Measurements from ENCODE around the gene LARGE1. TPM values are rescaled to one million over a fixed set of nuclear protein-coding genes. Genes with fewer than 3 reads are reported as not detected.
A peak's percentile ranks its signal among the peaks of the same experiment; 100 is the strongest.

The LARGE1 gene
- total RNA-seq, 1 donor from 2014 or later, result 81.6 TPM

DNA sequence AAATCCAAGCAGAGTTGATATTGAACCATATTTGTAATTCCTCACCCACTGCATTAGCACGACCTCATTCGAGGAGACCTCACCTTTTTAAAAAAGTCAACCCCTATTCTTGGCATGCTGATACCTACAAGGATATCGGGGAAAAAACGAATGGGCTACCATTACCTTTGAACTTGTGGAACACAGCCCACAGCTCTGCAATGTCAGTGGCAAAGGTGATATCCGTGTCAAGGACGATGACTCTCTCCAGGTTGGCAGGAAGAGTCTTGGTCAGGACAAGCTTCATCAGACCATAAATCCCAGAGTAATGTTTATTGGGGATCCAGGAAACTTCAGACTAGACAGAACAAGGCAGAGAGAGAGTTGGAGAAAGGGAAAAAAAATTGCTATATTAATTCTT is 355.6 kb downstream of the LARGE1 start:
- DNase-seq (ENCODE audit: low spot score), result no peak

DNA sequence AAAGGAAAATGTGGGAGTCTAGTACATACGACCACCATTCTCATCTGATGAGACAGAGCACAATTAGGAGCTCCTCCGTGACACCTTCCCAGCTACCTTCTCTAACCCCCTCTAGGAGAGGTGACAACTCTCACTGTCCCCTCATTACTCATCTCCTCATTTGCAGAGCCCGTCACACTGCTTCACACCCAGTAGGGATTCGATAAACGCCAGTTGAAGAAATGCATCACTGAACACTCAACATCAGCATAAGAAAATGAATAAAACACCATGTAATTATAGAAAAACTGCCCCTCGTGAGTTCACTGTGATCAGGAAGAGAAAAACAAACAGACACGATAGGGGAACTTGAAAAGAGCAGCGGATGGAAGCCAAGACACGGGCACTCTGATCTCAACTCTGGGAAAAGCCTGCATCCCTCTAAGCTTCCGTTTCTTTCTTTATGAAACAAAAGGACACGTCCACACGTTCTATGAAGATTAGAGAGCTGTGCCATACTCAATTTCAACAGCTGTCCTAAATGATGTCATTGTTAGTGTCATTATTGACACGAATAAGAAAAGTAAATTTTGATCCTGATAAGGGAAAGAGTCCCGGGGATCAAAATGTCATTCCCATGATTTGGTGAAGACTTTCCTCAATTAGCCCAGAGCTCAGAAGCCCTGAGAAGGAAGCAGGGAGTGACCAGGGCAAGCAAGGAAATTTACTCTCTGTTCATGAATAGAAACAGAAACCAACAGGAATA is 356.9 kb downstream of the LARGE1 start:
- no peak for DNase-seq (ENCODE audit: low spot score)

DNA sequence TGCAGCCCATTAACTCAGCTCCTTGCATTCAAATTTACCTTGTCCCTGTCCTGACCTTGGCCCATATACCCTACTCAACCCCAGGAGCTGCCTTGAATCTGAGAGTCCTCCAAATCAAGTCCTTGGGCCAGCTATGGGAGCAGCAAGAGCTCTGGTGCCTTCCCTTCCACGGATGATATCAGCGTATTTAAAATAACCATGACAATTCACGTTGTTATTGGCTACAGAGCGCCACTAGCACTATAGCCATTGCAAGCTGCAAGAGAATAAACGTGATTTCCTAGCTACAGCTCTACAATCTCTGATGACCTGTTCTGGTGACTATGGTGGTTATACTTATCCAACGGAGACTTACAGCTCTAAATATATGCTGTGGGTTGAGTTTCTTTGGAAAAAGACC is 357.8 kb downstream of the LARGE1 start:
- DNase-seq (ENCODE audit: low spot score), result no peak

DNA sequence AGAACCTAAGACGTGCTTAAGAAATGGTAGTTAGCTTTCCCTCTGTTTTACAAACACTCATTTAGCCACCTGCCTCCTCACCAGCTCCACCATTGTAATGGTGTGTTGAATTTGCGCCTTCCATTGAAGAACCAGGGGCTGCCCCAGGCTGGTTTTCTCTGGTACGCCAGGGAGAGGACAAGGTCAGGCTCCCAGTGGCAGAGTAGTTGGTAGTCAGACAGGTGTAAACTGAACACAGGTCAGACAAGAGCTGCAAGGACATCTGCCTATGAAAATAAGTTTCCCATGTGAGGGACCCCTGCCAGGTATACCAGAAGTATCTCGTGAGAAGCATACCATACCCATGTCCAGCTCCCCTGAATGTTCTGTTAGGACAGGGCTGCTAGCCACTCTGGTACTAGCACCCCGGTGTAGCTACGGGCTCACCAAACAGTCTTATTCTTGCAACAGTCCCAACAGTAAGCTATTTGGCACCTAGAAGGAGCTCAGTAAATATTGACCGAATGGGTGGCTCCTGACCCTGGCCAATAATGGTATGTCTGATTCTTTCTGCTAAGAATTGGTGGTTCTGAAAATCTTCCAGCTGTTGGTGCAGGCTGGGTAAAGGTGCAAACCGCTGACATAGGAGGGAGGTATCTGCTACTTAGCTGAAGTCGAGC is 359.0 kb downstream of the LARGE1 start:
- no peak for DNase-seq (ENCODE audit: low spot score)

DNA sequence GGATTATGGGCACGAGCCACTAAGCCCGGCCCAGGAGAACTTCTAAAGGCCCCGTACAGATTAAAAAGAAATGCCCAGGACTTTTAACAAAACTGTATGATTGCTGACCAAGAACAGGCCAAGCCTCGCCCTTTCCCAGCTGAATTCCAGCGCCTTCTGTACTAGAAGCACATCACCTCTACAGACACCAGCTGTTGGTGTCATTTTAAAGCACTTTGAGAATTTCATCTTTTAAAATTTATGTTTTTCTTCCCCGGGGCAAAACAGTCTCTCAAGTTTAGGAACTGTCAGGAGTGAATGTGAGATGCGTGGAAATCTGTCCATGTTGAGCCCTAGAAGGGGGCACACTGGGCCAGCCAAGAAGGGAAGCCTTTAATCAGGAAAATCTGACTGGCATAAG is 362.4 kb downstream of the LARGE1 start:
- DNase-seq (ENCODE audit: low spot score), result no peak

DNA sequence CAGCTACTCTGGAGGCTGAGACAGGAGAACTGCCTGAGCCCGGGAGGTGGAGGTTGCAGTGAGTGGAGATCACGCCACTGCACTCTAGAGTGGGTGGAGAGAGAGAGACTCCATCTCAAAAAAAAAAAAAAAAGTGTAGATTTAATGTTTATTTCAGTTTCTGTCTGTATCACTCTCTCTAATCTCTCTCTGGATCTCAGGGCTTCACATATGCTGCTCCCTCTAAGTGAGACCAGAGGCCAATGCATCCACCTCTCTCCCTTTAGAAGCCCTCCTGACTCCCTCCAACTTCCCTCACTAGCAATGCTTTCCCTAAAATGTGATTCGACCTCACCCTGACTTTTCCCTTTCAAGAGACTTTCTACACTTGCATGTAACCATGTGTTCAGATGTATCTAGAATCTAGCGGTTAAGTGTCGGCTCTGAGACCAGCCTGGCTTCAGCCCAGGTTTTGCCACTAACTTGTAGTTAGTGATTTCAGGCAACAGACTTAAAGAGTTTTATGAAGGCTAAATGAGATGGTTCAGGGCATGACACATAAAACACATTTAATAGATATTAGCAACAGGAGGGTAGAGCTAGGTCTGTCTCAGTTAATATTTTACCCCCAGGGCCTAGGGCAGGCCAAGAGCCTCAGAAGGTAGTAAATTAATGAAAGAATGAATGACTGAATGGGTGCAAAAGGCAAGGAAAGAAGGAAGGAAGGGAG is 364.3 kb downstream of the LARGE1 start:
- no peak for DNase-seq (ENCODE audit: low spot score)

DNA sequence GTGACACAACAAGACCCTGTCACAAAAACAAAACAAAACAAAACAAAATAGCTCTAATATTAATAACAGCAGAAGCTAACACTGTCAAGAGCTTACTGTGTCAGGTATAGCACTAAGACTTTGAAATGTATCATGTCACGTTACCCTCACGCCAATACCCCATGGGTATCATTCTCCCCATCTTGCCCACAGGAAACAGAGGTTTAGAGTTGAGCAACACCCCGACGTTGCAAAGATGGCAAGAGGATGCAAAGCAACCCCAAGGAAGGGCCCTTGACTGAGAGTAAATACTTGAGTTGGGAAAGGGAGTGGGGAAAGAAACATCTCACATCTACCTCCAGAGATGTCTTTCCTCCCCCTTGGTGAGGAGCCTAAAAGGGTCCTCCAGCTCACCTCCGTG is 366.8 kb downstream of the LARGE1 start:
- no peak for DNase-seq (ENCODE audit: low spot score)

DNA sequence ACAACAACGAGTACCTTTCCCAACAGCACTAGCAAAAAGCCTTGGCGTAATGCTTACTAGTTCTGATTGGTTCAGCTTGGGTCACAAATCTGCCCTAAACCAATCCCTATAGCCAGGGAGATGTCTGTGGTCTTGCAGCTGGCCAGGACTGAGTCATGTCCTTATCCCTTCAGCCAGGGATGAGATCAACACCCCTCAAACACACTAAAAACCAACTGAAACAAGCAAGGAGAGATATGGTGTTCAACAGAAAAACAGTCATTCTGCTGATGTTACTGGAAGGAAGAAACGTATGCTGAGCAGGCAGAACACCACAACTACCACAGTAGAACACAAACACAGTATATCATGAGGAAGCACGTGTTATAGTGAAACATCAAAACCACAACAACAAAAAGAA is 375.6 kb downstream of the LARGE1 start:
- DNase-seq (ENCODE audit: low spot score), result no peak

DNA sequence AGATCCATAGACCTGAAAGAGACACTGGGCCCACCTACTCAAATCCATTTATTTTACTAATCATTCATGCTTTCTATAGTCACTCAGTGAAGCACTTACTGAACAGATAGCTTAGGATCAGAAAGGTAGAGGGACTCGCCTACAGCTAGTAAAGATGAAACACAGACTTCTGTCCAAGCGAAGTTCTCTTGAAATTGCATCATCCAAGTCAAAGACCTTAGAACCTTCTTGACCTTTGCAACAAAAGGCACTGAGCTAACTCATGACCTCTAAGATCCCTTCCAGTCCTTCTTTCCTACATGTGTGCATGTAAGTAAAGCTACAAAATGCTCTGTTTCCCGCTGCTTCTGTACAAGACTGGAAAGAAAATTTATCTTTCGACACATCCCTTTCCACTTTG is 377.6 kb downstream of the LARGE1 start:
- DNase-seq (ENCODE audit: low spot score), result no peak

DNA sequence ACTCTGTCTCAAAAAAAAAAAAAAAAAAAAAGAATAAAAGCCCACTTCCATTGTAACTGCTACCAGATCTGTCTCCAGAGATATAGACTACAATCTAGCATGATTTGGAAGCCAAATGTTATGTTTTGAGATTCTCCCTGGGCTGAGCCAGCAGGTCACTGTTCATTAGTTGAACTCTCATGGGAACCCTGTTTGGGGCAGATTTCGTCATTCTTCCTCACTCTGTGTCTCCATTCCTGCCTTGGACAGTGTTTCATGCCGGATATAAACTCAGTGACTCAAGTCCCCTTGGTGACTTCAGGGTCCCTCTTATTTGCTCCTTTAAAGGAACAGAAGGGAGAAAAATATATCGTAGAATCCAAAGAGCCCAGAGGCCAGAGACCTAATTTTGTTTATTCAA is 378.1 kb downstream of the LARGE1 start:
- no peak for DNase-seq (ENCODE audit: low spot score)

DNA sequence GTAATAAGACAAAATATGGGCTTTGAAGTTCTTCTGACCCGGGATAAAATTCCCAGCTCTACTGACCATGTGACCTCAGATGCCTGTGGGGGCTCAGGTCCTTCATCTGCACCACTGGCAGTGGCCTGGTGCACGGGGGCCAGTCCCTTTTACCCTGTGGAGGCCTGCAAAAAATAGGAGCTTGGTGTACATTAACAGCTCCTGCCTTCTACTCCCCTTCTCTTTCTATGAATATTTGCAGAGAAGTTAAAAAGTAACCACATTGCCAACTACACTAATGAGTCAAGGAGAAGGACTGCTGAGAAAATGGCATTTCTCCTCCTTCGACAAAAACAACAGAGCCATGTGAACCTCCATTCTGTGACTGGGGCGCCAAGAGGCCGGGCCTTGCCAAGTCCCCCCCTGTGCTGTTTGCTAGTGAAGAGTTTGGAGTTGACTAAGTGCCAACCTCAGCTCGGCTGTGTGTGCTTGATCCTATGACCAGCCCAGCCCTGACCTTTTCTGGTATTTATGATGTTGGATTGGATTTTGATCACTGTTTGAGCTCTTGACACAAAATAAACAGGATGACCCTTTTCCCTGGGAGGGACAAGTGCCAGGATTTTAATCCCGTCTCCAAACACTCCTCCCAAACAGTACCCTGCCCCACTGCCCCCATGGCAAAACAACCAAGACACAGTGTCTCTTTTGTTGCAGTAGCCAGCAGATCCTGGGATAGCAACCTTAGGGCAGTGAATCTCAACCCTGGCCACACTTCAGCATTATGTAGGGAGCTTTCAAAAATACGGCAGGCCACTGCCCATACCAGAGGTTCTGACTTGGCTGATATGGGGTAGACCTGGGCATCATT is 380.1 kb downstream of the LARGE1 start:
- peak; percentile 82 for DNase-seq (ENCODE audit: low spot score)

DNA sequence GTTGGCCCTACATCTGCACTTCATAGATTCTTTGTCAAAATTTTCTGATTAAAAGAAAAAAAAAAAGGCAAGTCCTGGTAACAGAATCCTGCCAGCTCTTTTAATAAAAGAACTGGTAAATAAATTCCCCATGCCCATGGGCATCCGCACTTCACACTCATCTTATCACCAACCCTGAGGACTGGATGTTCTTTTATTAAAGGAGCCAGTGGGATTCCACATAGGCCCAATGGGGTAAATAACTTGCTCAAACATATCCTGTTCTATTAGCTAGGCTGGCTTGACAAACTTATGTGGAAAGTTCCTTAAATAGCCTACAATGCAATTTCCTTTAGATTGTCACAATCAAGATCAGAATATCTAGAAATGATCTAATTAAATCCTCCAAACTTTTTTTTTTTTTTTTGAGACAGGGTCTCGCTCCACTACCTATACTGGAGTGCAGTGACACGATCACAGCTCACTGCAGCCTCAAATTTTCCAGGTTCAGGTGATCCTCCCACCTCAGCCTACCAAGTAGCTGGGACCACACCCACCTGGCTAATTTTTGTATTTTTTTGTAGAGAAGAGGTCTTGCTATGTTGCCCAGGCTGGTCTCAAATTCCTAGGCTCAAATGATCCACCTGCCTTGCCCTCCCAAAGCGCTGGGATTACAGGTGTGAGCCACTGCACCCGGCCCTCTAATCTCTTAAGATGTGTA is 380.9 kb downstream of the LARGE1 start:
- DNase-seq (ENCODE audit: low spot score), result no peak

DNA sequence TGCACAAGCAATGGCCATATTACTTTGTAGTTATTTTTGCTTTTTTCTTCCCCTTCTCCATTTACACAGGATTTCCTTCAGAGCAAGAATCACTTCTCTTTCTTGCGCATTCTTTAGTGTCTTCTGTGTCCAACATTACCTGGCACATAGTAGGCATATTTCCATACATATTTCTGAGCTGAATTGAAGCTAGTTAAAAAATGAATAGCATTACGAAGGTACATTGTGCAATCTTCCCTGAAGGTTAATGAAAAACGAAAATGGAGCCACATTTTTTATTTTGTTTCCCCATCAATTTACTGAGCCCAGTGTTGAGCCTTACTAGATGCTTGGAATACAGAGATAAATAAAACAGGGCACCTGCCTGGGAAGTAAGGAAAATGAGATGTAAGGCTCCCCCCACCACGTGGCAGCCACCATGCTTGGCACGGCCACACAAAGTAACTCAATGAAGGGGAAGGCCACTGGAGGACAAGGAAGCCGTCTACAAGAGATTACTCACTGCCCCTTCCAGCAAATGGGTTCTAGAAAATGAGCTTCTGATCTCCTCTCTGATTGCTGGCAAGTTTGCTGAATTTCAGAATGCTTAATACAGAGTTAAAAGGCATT is 381.9 kb downstream of the LARGE1 start:
- no peak for DNase-seq (ENCODE audit: low spot score)

DNA sequence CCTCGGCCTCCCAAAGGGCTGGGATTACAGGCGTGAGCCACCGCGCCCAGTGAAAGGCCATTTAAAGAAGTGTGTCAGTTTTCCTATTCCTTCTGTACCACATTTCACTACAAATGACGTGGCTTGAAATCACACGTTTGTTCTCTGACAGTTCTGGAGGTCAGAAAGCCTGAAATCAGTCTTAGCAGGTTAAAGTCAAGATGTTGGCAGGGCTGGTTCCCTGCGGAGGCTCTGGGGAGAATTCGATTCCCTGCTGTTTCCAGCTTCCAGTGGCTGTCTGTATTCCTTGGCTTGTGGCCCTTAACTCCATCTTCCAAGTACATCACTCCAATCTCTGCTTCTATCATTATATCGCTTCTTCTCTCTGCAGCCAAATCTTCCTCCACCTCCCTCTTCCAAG is 383.2 kb downstream of the LARGE1 start:
- DNase-seq (ENCODE audit: low spot score), result no peak

DNA sequence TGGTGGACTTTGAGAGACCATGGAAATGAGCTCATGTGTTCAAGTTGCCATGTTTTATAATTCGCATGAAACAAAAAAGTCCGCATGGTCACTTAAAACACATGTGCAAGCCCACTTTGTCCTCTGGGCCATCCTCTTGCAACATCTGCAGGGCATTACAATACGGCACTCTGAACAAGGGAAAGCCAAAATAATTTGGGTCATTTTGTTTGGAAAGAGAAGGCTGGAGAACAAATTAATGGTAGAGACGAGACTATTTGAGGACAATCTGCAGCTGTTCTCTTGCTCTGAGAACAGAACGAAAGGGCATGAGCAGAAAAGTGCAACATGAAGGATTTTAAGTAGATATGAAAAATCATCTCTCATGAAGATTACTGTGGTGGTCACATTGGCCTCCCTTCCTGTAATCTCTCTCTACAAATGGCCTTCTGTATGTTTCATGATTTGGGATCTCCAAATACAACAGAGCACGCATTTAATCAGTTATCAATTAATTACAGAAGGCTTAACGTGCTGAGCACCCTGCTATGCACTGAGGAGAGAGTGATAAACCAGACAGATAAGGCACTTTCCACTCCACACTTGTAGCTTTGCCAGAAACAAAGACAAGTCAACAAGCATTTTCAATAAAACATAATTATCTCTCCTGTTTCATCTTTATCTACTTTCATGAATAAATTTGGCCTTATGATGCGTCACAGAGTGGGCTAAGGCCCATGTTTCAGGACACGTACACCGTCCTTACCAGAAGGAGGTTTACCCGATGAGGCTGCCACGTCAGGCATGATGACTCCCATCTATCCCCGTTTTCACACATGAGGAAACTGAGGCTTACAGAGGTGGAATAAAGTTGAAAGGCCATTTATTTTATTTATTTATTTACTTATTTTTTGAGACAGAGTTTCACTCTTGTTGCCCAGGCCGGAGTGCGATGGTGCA is 384.1 kb downstream of the LARGE1 start:
- no peak for DNase-seq (ENCODE audit: low spot score)

DNA sequence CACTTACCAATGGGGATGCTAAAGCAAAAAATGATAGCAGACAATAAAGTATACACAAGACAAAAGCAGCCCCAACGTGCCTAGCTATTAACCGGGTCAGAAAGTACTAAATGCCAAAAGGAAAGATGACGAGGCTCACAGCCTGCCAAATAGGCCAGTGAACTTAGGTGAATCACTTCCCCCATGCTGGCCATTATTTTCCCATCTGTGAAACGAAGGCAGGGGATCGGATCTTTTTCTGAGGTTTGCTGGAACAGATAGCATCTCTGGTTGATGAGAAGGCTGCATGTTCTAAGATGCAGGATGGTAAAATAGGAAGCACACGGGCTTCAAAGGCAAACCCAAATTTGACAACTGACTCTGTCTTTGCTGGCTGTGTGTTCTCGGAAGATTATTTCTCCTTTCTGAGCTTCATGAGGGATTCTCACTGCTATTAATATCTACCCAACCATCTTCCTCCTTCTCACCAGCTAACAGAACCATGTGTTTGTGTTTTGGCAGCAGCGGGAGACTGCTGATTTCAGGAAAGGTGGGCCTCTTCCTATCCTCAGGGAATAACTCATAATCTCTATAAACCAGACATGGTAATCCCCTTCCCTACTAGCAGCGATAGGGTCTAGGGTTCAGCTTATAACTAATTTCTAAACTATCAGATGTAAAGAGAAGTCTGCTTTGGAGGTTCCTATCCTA is 390.7 kb downstream of the LARGE1 start:
- DNase-seq (ENCODE audit: low spot score), result no peak

DNA sequence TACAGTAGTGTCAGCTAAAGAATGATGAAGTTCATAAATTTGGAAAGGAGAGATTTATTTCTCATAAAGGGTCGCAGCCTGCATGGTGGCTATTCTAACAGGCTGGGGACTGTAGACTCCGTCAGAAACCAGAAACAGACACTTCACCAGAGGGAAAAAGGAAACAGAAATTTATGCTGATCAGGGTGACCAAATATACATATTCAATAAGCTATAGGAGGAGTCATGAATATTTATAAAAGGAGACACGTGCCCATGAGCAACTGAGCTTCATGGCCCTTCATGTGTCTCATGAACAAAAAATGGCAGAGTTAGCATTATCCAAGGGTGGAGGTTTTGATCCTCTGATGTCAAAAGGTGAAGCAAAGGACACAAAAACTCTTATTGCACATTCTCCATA is 392.1 kb downstream of the LARGE1 start:
- no peak for DNase-seq (ENCODE audit: low spot score)

DNA sequence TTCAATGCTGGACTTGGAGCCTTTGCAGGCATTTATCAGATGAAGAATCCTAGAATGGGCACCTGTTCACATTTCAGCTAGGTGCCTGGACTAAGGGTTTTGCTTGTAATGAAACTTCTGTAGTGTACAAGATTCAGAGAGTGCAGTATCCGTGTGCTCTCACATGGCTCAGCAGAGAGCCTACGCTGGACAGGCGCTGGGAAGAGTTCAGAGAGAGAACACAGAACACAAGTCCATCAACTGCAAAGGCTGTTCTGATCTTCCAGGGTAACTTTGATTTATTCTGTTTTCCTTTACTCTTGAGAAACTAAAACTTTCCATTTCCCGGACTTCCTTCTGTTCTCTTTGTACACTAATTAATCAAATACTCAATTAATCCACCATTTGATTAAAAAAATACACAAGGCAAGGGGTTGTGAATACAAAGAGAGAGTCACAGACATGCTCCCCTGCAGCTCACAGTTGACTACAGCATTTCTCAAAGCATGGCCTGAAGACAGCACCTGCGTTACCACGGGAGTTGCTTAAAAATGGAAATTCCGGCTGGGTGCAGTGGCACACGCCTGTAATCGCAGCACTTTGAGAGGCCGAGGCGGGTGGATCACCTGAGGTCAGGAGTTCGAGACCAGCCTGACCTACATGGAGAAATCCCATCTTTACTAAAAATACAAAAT is 393.7 kb downstream of the LARGE1 start:
- DNase-seq (ENCODE audit: low spot score), result no peak

Data from ureter (tissue), 1 donor.